Activated CD4-positive, CD25-positive, alpha-beta regulatory T cell treated with anti-CD3 and anti-CD28 coated beads, Interleukin-2, amount 50 U/mL, for 16 hours (primary cell): ENCODE data around the gene LRIF1.
A peak's percentile ranks its signal among the peaks of the same experiment; 100 is the strongest.
"Not testable (repeated sequence)": the region's sequence is repeated elsewhere in the genome, so short reads cannot be mapped to it uniquely, and the experiment has no call there.

ENCODE experiments used
- DNase-seq: peaks from one replicate; pipeline ENCODE4 v3.0.0-alpha.2; 2020; ENCODE audit warnings: low read depth, low spot score

Gene LRIF1, protein sequence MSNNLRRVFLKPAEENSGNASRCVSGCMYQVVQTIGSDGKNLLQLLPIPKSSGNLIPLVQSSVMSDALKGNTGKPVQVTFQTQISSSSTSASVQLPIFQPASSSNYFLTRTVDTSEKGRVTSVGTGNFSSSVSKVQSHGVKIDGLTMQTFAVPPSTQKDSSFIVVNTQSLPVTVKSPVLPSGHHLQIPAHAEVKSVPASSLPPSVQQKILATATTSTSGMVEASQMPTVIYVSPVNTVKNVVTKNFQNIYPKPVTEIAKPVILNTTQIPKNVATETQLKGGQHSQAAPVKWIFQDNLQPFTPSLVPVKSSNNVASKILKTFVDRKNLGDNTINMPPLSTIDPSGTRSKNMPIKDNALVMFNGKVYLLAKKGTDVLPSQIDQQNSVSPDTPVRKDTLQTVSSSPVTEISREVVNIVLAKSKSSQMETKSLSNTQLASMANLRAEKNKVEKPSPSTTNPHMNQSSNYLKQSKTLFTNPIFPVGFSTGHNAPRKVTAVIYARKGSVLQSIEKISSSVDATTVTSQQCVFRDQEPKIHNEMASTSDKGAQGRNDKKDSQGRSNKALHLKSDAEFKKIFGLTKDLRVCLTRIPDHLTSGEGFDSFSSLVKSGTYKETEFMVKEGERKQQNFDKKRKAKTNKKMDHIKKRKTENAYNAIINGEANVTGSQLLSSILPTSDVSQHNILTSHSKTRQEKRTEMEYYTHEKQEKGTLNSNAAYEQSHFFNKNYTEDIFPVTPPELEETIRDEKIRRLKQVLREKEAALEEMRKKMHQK

DNA sequence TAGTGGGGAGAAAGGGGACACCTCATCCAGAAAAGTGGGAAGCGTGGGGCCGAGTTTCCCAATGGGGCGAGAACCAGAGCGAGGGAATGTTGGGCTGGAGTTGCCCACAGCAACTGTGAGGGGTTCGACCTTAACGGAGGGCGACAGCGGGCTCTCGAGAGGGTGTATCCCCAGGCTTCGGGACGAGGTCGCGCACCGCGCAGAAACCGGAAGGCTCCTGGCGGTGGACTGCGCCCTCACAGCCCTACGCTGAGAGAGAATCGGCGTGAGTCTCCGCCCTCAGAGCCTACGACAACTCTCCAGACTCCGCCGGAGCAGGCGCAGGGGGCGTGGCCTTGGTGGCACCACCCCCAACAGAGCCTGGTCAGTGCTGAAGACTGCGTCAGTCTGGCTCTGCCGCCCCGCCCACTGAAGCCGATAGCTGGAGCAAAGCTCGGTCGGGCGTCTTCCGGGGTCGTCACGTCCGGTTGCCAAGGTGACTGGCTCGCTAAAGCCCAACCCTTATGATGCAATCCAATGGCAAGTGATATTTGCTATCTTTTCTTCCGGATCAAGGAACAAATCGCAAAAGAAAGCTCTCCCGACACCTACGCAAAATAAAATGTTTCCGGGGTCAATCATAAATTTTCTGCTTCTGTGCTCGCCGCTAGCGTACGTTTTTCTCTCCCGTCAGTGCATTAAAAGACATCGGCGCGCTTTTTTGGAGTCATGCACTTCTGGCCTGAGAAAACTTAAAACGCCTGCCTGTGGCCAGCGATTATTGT, at the start of gene LRIF1:
Gene LRIF1, minus strand, starts transcription at position 232 of the 764 bp plus-strand sequence. CDS start 234 bp downstream, outside the sequence.
- peak; percentile 99 for DNase-seq

GRCh38 chr1:111008031-111008430, 44.3 kb upstream of the LRIF1 start:
- DNase-seq: no peak

DNA sequence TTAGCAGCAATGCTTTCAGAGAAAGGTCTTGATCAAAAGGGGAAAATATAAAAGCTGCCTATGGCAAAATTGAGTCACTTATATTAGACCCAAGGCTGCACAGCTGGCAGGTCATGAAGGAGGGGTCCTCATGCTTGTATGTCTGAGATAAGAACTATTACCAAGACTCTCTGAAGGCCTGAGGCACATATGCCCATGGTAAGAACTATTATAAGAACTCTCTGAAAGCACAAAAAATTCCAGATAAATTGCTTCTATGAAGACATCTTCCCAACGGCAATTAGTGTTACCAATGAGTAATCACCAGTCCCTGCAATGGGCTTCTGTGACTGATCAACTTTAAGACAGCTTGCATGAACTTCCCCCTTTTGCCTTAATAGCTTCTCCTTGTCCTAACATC, 42.8 kb upstream of the LRIF1 start:
- DNase-seq: no peak

DNA sequence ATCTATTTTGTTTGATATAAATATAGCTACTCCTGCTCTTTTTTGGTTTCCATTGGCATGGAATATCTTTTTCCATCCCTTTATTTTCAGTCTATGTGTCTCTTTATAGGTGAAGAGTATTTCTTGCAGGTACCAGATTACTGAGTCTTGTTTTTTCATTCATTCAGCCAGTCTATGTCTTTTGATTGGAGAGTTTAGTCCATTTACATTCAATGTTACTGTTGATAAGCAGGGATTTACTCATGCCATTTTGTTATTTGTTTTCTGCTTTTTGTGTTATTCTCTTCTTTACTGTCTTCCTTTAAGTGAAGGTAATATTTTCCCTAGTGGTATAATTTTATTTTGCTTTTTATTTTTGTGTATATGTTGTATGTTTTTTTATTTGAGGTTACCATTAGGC, 35.9 kb upstream of the LRIF1 start:
- not testable (repeated sequence) for DNase-seq

DNA sequence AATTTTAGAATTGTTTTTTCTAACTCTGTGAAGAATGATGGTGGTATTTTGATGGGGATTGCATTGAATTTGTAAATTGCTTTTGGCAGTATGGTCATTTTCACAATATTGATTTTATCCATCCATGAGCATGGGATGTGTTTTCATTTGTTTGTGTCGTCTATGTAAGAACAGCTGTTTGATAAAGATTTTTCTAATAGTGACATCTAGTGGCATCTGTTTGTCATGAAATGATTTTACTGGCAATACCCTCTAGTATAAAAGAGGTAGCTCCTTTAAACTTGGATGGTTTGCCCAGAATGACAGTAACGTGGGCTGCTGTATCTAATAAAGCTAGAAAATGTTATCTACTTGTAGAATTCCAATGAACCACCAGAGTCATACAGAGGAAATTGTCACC, 28.6 kb upstream of the LRIF1 start:
- not testable (repeated sequence) for DNase-seq

DNA sequence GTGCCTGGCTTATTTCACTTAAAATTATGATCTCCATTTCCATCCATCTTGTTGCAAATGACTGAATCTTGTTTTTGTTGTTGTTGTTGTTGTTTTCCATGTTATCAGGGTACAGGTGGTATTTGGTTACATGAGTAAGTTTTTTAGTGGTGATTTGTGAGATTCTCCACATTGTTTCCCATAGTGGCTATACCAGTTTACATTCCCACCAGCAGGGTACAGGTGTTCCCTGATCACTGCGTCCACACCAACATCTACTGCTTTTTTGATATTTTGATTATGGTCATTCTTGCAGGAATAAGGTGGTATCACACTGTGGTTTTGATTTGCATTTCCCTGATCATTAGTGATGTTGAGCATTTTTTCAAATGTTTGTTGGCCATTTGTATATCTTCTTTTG, 27.6 kb upstream of the LRIF1 start:
- DNase-seq: not testable (repeated sequence)

DNA sequence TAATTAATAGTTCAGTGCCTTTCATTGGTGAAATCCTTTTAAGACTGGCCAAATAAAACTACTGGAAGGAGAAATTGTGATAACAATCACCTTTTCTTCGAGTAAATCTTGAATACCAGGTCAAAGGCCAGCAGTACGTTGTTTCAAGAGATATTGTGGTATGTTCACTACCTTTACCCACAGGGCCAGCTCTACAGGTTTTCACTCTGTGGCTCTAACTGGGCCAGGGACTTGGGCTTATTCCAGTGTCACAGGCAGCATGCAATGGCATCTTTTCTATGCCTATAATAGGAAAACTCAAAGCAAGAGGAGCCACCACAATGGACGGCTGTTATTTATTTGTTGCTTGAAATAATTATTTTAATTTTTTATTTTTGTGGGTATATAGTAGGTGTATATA, 26.8 kb upstream of the LRIF1 start:
- no peak for DNase-seq

GRCh38 chr1:110986407-110986891, 22.7 kb upstream of the LRIF1 start:
- DNase-seq: no peak

DNA sequence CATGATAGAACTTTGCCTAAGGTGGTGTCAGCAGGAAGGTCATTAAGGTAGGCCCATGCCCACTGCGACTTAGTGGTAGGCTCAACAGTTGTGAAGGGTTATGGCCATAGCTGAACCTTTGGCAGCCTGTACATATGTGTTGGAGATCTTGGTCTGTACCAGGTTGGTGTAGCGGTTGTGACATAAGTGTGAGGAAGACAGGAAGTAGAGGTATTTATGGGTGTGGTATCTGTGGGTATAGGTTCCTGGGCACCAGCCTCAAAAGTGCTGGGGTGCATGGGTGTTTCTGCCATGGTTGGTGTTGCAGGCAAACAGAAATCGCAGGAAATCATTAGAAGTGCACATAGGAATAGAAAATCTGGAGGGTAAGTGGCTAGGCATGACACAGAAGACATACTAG, 18.6 kb upstream of the LRIF1 start:
- DNase-seq: no peak

DNA sequence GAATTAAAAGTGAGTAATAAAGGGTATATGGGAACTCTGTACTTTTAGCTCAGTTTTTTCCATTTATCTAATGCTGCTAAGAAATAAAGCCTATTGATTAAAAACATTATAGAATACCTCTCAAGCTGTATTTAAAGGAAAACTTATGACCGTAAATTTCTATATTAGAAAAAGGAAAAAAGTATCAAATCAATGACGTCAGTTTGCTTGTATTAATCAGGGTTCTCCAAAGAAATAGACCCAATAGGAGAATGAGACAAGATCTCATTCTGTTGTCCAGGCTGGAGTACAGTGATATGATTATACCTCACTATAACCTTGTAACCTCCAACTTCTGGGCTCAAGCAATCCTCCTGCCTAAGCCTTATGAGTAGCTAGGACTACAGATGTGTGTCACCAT, 15.4 kb upstream of the LRIF1 start:
- DNase-seq: no peak

GRCh38 chr1:110976089-110976488, 12.4 kb upstream of the LRIF1 start:
- no peak for DNase-seq

DNA sequence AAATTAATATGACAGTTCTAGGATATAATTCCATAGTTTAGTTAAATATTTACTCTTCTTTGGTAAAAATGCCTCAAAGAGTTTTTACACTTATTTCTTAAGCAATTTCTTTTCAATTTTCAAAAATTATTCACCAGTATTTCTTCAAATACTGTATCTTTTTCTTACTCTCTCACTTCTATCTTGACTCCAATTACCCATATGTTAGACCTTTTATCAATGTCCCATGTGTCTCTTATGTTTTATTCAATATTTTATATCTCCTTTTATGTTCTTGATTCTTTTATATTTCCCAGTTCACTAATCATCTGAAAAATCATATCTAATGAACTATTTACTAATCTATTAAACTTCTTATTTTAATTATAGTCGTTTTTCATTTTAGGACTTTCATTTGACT, 11.5 kb upstream of the LRIF1 start:
- no peak for DNase-seq

DNA sequence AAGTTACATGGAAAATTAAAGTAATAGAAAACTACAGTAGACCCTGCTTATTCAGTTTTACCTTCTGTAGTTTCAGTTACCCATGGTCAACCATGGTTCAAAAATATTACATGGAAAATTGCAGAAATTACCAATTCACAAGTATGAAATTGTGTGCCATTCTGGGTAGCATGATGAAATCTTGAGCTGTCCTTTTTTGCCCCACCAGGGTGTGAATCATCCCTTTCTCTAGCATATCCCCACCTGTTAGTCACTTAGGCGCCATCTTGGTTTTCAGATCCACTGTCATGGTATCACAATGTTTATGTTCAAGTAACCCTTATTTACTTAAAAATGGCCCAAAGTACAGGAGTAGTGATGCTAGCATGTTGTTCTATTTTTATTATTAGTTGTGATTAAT, 3.5 kb upstream of the LRIF1 start:
- DNase-seq: no peak

- DNase-seq: no peak
Observed at GRCh38 chr1:110964455-110964903, 757 bp upstream of the LRIF1 start.

DNA sequence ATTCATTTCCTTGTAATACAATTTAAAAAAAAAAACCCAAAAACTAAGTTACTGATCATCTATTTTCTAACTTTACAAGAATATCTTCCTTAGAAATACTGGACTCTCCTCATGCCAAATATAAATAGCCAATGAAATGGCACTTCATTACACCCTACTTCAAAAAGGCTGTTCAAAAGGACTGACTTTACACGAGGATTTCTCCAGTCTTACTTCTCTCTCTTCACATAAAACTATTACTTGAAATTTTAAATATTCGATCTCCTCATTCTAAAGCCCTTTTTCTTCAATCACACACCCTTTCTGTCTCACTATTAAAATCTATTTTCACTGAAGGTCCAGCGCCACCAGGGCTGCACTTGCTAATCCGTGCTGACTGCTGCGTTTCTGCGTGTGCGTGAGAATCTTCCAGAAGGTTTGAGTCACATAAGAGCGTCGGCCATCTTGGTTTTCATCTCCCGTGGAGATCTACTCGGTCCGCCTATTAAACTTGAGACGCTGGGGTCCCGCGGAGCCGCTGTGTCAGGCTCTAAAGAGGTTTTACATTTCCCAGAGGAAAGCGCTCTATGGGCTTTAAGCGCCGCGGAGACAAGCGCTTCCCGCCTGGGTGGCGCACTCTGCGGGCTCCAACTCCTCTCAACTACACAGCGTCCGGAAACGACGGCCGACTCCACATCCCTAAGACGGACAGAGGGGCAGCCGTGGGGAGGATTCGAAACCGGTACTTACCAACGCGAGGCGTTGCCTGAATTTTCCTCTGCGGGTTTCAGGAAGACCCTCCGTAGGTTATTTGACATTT, 631 bp downstream of the LRIF1 start:
- peak; percentile 21 for DNase-seq

DNA sequence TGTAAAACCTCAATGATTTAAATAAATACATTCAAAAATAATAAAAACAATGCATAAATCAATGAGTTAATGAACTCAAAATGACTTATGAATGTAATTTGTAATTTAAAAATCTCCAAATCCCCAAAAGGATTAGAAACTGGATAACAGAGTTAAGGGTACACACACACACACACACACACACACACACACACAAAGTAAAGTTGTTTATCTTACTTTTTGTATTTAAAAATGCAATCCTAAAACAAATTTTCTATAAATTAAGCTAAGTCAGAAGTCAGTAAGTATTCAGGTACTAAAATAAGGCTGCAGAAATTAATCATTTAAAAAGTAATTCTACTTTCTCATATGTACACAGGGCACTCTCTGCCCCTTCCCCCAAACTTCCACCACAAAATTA, 1.8 kb downstream of the LRIF1 start:
- no peak for DNase-seq

- DNase-seq: no peak
Observed at GRCh38 chr1:110960777-110961420, 2.8 kb downstream of the LRIF1 start.

DNA sequence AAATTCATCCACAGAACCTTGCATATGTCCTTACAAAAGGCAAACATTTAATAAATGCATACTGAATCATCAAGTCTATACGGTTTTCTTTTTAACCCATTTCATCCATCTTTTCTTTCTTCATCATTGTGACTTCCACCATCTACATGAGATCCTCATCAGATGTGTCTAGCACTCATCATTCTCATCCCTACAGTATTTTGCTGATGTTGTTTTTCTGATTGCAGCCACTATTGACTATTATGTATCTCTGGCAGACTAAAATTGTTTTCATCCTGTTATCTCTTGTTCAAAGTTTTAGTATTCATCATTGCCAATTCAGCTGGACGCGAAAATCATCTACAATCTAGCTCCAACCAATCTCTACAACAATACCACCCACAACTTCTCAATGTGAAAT, 5.9 kb downstream of the LRIF1 start:
- no peak for DNase-seq

- DNase-seq: no peak
Observed at GRCh38 chr1:110956586-110956985, 7.1 kb downstream of the LRIF1 start.

DNA sequence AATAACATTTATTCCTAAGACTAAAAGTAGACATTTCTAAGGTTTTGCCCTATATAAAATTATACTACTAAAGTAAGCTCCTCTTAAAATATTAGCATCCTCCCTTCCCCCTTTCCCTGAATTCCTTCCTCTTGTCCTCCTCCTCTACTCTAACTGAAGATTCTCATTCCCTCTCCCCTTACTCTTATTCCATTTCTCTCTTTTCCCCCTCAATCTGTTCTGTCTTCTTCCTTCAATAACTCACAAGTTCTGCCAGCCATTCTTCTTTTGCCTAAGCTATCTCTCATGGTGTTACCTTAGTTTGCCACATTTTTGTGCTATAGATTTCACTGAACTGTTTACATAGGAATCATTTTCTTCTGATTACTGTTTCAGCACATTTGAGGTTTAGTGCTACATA, 10.7 kb downstream of the LRIF1 start:
- DNase-seq: no peak

- DNase-seq: no peak
Observed at GRCh38 chr1:110952031-110952430, 11.7 kb downstream of the LRIF1 start.
